ENCODE results near the gene TICAM1.
"Not testable (repeated sequence)": the region's sequence is repeated elsewhere in the genome, so short reads cannot be mapped to it uniquely, and the experiment has no call there.

The TICAM1 gene

DNA sequence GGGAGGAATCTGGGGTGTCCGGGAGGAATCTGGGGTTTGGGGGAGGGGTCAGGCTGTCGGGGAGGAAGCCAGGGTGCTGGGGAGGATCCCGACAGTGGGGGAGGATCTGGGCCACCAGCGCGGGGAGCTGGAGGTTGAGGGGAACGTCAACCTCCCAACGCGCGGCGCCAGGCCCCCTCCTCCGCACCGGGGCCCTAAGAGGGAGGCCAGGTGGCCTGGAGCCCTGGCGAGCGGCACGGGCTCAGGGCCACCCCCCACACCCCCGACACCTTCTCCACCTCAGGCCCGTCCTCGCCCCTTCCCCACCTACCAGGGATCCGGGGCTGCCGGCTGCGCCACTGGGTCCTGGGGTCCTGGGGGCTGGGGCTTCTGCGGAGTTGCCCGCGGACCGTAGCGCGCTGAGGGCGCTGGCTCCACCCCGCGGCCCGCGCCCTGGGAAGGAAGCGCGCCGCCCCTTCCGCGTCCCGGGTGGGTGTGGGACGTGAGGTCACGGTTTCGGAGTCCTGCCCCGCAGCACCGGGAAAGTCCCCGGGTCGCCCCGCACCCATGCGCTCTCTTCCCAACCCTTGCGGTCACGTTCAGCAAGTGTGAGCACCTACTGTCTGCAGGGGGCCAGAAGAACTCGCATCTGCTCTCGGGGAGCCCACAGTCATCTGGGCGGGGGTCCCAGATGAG lies at the start of gene TICAM1:
TICAM1 (minus strand) TSS at position 409 of the 675 bp plus-strand sequence. CDS start 13,335 bp downstream, outside the sequence.
- peak; percentile 10 for DNase-seq

- no peak for DNase-seq
Observed at GRCh38 chr19:4879041-4879440, 47.5 kb upstream of the TICAM1 start.

DNA sequence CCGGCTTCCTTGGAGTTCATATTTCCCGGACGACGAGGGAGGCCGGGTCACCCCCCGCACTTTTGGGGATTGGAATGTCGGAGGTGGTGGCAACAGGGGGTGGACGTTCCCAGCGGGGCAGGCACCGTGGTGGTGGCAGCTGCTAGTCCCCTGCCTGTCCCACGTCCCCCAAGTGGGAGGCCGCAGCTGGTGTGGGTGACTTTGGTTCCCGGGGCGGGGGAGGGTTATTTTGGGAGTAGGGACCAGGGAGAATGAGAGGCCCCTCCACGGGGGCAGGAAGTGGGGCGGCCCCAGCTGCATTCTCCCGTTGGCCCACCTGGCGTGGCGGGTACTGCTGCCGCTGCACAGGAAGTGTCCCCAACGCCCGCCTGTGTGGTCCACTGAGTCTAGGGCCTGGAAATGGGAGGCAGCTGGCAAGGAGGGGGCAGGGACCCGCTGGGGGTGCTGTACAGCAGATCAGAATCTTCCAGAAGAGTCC lies 47.0 kb upstream of the TICAM1 start:
- DNase-seq: no peak

DNA sequence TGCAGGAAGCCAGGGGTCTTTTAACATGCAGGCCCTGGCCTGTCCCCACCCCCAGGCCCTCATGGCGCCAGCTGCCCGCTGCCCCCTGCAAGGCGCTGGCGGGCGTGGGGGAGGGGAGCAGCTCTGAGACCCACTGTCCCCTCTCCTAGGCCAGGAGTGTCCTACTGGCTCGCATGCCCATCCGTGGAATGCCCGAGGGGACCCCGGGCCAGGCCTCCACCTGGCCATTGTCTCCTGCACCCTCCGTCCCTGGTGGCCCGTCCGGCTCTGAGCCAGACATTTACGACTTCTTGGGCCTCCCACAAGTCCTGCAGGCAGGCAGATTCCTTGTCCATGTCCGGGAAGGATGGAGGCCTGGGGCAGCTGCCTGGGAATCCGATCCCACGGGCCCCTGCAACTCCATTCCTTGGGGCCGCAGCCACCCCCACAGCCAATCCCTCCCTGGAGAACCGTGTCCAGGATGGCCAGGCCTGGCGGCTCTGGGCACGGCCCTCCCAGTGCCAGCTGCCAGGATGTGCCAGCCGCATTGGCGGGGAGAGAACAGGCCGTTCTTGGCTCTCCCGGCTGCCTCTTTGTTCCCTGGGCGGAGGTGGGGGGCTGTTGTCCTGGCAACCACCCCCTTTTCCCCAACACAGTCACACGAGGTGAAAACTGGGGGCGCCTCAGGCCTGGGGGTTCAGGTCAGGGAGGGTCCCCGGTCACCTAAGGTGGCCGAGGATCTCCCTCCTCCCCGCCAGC lies 46.4 kb upstream of the TICAM1 start:
- no peak for DNase-seq

- no peak for DNase-seq
Observed at GRCh38 chr19:4873930-4874329, 42.4 kb upstream of the TICAM1 start.

DNA sequence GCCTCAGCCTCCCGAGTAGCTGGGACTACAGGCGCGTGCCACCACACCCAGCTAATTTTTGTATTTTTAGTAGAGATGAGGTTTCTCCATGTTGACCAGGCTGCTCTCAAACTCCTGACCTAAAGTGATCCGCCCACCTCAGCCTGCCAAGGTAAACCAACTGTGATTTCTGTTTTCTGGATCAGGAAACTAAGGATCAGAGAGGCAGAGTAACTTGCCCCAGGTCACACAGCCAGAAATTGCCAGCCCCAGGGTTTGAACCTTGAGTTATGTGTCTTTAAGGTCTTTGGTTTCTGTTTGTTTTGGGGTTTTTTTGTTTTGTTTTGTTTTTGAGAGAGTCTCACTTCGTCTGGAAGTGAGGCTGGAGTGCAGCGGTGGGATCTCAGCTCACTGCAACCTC lies 40.2 kb upstream of the TICAM1 start:
- no peak for DNase-seq

GRCh38 chr19:4870025-4870700 lies 38.7 kb upstream of the TICAM1 start:
- DNase-seq: peak; percentile 19

DNA sequence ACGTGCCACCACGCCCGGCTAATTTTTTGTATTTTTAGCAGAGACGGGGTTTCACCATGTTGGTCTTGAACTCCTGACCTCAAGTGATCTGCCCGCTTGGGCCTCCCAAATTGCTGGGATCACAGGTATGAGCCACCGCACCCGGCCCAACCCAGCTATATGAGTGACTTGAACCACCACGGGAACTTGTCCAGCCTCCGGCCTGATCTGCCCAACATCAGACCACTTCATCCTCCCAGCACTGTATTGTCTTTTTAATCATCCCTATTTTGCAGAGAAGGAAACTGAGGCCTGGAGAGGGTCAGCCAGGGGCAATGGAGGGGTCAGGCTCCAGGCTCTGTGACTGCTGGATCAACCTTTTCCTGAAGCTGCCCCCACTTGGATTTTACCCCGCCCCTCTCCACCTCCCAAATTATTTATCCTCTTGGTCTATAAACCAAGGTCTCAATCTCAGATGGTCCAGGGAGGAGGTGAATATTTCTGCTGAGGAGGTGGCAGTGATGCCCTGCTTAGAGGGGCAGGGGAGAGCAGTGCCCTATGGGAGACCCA lies 36.8 kb upstream of the TICAM1 start:
- DNase-seq: no peak

DNA sequence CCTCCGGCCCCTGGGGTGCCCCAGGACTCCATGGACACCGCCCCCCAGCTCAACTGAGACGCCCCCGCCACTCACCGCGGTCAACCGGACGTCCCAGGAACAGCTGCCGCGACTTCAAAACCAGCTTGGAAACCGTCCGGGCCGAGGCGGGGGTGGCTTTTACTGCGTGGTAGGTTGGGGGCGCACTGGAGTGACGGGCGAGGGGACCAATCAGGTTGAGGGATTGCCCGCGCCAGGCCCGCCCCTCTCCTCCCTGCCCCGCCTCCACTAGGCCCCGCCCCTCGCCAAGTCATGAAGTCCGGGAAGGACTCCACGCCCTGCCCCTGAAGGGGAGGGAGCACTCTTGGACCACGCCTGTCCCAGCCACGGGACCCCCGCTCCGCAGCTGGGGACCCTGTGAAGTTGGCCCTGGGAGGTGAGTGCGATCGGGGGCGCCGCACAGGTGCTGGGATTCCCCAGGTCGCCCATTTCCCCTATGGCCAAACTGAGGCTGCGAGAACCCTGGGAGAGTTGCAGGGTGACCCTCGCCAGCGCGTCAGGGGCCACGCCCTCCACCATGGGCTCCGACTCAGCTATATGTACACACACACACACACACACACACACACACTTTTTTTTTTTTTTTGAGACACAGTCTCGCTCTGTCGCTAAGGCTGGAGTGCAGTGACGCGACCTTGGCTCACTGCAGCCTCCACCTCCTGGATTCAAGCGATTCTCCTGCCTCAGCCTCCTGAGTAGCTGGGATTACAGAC lies 36.2 kb upstream of the TICAM1 start, which contains the start of gene PLIN3:
PLIN3 (minus strand) TSS at position 134 of the 752 bp plus-strand sequence. CDS start 6,273 bp downstream, outside the sequence.
- DNase-seq: peak; percentile 81

DNA sequence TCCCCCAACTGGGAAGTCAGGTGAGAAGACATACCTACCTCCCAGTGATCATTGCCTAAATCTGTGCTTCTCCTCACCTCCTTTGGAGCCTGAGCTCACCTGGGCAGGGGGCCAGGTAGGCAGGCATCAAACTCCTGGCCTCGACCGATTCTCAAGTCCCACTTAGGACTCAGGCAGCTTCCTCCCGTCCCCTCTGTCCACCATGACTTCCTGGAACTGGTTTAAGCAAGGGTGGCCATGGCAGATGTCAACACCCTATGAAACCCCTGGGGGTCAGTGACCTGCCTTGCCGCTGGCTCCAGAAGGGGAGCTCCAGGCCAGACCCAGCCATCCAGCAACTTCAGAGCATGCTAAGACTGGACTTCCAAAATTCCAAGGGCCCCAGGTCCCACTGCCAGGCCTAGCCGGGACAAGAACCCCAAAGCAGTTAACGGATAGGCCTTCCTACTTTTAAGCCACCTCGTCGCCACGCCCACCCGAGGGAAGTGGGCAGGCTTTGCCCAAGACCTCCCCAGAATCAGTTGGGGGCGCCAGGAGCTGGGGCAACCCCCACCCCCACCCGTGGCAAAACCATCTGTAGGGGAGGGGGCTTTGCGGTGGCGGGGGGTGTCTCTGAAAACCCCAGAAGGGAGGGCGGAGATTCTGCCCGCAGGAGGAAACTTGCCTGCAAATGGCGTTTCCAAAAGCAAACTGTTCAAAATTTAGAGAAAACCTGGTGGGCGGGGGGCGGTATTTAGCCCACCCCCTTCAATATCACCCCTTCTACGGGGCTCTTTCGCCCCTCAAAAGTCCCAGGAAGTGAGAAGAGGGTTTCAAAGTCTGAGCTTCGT lies 35.3 kb upstream of the TICAM1 start:
- DNase-seq: peak; percentile 9

GRCh38 chr19:4861147-4861546 lies 29.6 kb upstream of the TICAM1 start:
- DNase-seq: peak; percentile 26

GRCh38 chr19:4859697-4860096 lies 28.2 kb upstream of the TICAM1 start:
- DNase-seq: no peak

DNA sequence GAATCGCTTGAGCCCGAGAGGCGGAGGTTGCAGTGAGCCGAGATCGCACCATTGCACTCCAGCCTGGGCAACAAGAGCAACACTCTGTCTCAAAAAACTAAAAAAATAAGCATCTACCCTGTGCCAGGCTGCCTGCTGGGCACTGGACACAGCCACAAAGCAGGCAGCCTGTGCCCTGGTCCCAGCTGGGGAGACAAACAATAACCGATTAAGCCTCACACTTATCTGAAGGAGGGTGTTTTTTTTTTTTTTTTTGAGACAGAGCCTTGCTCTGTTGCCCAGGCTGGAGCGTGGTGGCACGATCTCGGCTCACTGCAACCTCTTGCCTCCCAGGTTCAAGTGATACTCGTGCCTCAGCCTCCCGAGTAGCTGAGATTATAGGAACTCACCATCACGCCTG lies 25.0 kb upstream of the TICAM1 start:
- not testable (repeated sequence) for DNase-seq

- not testable (repeated sequence) for DNase-seq
Observed at GRCh38 chr19:4853506-4853905, 22.0 kb upstream of the TICAM1 start.

DNA sequence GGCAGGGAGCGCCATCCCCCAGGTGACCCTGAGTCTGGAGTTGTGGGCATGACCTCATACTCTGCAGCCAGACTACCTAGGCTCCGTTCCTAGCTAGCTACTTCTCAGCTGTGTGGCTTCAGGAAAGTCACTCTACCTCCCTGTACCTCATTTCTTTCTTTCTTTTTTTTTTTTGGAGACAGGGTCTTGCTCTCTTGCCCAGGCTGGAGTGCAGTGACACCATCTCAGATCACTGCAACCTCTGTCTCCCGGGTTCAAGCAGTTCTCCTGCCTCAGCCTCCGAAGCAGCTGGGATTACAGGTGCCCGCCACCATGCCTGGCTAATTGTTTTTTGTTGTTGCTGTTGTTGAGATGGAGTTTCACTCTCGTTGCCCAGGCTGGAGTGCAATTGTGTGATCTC lies 21.0 kb upstream of the TICAM1 start:
- DNase-seq: no peak

GRCh38 chr19:4851551-4852290 lies 20.2 kb upstream of the TICAM1 start:
- DNase-seq: peak; percentile 80

DNA sequence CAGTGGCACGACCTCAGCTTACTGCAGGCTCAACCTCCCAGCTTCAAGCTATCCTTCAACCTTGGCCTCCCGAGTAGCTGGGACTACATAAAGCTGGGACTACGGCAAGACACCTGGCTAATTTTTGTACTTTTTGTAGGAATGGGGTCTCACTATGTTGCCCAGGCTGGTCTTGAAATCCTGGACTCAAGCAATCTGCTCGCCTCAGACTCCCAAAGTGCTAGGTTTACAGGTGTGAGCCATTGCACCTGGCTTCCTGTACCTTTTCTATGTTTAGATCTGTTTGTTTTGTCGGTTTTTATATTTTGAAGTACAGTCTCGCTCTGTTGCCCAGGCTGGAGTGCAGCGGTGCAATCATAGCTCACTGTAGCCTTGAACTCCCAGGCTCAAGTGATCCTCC lies 17.5 kb upstream of the TICAM1 start:
- DNase-seq: no peak

DNA sequence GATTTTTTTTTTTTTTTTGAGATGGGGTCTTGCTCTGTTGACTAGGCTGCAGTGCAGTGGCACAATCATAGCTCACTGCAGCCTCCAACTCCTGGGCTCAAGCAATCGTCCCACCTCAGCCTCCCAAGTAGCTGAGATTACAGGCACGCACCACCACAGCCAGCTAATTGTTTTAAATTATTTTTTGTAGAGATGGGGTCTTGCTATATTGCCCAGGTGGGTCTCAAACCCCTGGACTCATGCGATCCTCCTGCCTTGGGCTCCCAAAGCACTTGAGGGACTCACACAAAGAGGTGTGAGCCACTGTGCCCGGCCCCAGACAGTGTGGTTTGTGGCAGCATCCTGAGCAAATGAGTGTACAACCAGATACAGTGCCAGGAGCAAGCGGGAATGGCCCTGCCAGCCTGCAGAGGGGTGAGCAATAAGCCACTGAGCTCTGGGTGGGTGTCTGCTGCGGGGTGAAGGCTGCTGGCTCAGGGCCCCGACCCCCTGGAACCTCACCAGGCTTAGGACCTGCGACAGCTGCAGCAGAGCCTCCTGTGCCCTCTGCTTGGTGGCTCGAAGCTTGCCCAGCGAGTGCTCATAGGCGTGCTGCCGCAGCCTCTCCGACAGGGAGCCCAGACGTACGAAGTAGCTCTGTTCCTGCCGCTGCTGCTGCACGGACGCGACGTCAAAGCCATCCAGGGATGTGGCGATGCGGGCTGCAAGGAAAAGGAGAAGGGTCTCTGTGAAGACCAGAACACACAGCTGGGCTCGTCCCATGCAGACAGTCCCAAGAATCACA lies 15.9 kb upstream of the TICAM1 start:
- no peak for DNase-seq

DNA sequence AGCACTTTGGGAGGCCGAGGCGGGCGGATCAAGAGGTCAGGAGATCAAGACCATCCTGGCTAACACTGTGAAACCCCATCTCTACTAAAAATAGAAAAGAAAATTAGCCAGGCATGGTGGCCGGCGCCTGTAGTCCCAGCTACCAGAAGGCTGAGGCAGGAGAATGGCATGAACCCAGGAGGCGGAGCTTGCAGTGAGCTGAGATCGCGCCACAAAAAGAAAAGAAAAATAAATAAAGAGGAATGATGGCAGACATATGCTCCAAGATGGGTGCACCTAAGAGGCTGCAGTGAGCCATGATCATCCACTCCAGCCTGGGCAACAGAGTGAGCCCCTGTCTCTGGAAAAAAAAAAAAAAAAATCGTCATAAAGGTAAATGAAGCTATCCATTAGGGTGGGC lies 14.5 kb upstream of the TICAM1 start:
- not testable (repeated sequence) for DNase-seq

Data from NCI-H82 (cell line).